GM21360 (cell line): ENCODE data around the gene LRRC7.
"Not testable (repeated sequence)": the region's sequence is repeated elsewhere in the genome, so short reads cannot be mapped to it uniquely, and the experiment has no call there.

Experiments used
- ATAC-seq: cut with Tn5 transposase; IDR thresholded peaks from one replicate; pipeline ENCODE4 v1.9.1; 2021; ENCODE audit warnings: mild to moderate bottlenecking, moderate library complexity; ENCODE audit not compliant: unreplicated experiment

Gene LRRC7

GRCh38 chr1:69946935-69947334, 379.2 kb downstream of the LRRC7 start:
- no peak for ATAC-seq

GRCh38 chr1:69947837-69948236, 380.1 kb downstream of the LRRC7 start:
- ATAC-seq = no peak

GRCh38 chr1:69952676-69953075, 385.0 kb downstream of the LRRC7 start:
- ATAC-seq = no peak

GRCh38 chr1:69962452-69962851, 394.7 kb downstream of the LRRC7 start:
- ATAC-seq = not testable (repeated sequence)

DNA sequence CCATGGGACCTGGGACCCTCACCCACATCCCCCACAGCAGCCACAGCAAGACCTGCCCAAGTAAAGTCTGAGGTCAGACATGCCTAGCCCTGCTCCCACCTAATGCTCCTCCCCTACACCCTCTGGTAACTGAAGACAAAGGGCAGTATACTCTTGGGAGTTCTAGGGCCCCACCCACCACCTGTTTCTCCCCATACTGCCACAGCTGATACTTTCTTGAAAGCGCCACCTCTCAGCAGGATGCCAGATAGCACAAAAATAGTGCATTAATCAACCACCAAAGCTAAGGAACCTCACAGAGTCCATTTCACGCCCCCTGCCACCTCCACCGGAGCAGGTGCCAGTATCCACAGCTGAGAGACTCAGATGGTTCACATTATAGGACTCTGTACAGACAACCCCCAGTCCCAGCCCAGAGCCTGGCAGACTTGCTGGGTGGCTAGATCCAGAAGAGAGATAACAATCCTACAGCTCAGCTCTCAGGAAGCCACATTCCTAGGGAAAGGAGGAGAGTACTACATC, 399.6 kb downstream of the LRRC7 start:
- no peak for ATAC-seq

GRCh38 chr1:69976896-69977295, 409.2 kb downstream of the LRRC7 start:
- ATAC-seq = no peak

GRCh38 chr1:69982992-69983391, 415.3 kb downstream of the LRRC7 start:
- ATAC-seq = no peak

DNA sequence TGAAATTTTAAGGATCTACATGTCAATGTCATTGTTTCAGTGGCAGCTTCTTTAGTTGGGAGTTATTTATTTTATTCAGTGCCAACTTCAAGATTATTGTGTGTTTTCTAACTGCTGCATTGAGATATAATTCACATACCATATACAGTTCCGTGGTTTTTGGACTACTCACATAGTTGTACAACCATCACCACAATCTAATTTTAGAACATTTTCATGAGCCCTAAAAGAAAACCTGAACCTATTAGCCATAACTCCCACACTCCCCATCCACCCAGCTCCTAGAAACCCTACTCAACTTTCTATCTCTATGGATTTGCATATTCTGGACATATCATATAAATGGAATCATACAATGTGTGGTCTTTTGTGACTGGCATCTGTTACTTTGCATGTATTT, 417.7 kb downstream of the LRRC7 start:
- ATAC-seq = no peak

DNA sequence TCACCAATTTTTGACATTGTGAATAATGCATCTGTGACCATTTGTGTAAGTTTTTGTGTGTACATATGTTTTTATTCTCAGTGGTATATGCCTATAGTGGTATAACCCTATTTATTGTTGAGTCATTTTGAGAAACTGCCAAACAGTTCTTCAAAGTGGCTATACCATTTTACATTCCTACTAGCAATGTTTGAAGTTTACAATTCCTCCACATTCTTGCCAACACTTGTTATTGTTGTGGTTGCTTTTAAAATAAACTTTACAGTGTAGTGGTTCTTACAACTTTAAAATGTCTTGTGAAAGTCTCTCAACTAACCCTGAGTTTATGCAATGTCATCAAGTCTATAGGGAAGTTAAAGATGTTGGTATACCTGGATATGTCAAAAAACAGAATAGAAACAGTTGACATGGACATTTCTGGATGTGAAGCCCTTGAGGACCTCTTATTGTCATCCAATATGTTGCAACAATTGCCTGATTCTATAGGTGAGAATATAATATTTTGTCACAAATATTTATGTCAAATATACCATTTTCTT, 418.2 kb downstream of the LRRC7 start:
- ATAC-seq = no peak

GRCh38 chr1:69987881-69988280, 420.2 kb downstream of the LRRC7 start:
- no peak for ATAC-seq

DNA sequence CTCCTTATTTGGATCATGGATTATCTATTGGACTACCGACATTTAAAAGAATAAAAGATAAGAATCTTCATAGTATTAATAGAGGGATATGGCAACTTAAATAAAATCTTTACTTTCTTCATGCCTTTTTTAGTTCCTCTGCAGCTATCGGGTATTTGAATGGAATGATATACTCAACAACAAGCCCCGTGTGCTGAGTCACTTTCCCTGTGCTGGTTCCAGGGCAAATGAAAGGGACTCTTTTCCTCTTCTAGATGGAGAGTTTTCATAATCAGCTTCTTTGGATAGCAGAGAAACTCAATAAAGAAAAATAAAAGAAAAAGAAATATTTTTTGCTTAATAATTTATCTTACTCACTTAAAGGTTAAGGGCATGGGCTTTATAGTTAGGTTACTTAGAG, 423.9 kb downstream of the LRRC7 start:
- ATAC-seq = no peak

GRCh38 chr1:69992594-69992993, 424.9 kb downstream of the LRRC7 start:
- ATAC-seq = no peak

DNA sequence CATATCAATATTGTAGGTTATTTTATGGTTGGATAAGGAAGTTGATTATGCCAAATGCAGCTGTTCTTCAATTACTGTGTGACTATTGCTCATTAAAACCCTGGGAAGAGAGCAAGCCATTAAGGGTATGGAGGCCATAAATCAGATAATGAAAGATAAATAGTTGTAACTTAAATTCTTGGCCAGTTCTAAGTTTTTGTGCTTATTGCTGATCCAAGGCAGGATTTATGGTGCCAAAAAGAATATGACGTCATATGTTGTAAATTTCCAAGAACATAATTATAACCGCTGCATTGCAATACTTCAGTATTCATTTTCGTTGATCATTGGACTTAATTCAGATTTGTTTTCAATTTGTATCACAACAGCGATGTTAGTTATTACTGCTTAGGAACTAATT, 426.1 kb downstream of the LRRC7 start:
- no peak for ATAC-seq

- ATAC-seq = no peak
Observed at GRCh38 chr1:69994241-69994640, 426.5 kb downstream of the LRRC7 start.

DNA sequence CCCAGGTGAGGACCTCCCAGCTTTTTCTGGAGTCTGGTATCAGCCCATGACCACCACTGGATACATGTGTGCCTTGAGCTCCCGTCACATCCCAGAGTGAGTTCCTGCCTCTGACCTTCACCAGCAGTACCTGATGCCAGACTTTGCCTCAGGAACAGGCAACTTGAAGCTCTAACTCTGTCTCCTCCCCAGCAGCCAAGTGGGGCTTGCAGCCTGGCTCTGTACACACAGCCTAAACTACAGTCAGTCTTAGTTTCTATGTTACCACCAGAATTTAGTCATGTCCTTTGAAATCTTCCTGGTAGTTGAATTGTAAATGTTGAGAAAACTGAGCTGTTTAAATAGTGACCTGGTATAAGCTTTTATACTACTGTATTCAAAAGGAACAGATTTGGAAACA, 431.1 kb downstream of the LRRC7 start:
- no peak for ATAC-seq

- ATAC-seq = no peak
Observed at GRCh38 chr1:70003211-70003908, 435.6 kb downstream of the LRRC7 start.

DNA sequence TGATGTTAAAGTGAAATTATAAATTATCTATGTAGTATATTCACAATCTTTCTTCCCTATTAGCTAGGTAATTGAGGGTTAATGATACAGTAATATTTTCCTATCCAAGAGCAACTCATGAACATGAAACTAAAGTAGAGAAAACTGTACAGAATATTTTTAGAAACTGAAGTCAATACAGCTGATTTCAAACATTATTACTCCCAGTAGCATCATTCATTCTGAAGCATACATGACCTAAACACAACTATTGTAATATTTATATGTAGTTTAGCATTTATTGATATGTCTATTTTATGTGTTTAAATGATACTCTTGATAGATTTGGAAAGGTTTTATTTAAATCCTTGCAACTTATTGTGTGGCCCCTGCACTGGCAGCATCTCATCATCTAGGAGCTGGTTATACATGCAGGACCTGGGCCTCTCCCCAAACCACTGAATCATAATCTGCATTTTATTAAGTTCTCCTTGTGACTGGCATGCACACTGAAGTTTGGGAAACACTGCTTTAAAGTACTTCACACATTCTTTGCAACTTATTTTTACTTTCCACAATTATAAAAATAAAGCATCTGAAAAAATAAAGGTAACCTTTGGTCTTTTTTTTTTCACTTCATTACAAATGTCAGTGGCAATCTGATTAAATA, 437.8 kb downstream of the LRRC7 start:
- no peak for ATAC-seq

- no peak for ATAC-seq
Observed at GRCh38 chr1:70008660-70009059, 440.9 kb downstream of the LRRC7 start.

DNA sequence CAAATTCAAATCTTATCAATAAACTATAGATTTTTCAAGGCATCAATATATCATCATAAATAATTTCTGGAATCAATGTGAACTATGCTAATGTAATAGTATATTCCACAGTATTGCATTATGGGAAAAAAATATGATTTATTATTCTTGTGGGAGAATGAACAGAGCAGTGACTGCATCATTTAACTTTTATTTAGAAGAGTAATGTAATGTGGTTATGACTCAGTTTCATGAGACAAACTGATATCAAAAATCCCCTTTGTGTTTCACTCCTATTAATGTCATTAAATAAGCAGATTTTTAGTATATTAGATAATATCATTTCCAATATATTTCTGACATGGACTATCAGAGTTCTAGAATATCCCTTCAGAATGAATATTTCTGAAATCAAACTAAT, 450.0 kb downstream of the LRRC7 start:
- no peak for ATAC-seq

GRCh38 chr1:70024272-70024671, 456.6 kb downstream of the LRRC7 start:
- no peak for ATAC-seq

DNA sequence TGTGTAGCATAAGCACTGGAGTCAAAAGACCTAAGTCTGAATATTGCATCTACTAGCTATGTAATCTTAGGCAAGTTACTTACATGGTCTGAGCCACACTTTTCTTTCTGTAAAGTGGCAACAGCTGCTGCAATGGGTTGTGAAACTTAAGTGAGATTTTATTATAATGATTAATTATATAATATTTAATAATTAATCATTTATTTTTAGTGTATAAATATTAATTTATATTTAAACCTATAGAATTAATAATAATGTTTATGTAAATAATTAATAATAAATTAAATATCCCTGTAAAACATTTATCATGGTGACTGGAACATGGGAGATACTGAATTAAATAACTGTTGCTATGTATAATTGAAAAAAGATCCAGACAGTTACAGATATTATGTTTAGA, 457.3 kb downstream of the LRRC7 start:
- ATAC-seq = no peak

- no peak for ATAC-seq
Observed at GRCh38 chr1:70025846-70026245, 458.1 kb downstream of the LRRC7 start.
